GM21619 (cell line): ENCODE measurements around the gene RNF112.
A peak's percentile ranks its signal among the peaks of the same experiment; 100 is the strongest.

ENCODE experiments used
- ATAC-seq: cut with Tn5 transposase; IDR thresholded peaks from one replicate; pipeline ENCODE4 v1.9.1; 2021; ENCODE audit not compliant: unreplicated experiment

RNF112 gene

GRCh38 chr17:19374136-19374535 is 36.9 kb upstream of the RNF112 start:
- no peak for ATAC-seq

DNA sequence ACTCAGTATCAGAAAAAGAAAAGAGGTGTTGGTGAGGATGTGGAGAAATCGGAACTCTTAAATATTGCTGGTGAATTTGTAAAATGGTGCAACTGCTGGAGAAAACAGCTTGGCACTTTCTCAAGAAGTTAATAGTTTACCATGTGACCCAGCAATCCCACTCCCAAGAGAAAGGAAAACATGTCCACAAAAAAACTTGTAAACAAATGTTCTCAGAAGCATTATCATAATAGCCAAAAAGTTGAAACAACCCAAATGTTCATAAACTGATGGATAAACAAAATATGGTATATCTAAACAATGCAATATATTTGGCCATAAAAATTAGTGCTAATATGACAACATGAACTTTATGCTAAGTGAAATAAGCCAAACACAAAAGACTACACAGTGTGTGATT is 35.3 kb upstream of the RNF112 start:
- no peak for ATAC-seq

DNA sequence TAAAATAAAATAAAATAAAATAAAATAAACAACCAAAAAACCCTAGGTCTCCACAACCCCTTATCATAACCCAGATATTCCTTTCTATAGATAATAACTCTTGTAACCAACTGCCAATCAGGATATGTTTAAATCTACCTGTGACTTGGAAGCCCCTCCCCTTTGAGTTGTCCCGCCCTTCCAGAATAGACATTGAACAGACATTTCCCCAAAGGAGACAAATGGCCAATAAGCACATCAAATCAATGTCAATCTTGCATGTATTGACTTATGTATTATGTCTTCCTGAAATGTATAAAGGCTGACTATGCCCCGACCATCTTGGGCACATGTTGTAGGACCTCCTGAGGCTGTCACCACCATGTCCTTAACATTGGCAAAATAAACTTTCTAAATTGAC is 34.2 kb upstream of the RNF112 start:
- no peak for ATAC-seq

- ATAC-seq = peak; percentile 90
Measured at GRCh38 chr17:19377602-19378415, 33.2 kb upstream of the RNF112 start.

DNA sequence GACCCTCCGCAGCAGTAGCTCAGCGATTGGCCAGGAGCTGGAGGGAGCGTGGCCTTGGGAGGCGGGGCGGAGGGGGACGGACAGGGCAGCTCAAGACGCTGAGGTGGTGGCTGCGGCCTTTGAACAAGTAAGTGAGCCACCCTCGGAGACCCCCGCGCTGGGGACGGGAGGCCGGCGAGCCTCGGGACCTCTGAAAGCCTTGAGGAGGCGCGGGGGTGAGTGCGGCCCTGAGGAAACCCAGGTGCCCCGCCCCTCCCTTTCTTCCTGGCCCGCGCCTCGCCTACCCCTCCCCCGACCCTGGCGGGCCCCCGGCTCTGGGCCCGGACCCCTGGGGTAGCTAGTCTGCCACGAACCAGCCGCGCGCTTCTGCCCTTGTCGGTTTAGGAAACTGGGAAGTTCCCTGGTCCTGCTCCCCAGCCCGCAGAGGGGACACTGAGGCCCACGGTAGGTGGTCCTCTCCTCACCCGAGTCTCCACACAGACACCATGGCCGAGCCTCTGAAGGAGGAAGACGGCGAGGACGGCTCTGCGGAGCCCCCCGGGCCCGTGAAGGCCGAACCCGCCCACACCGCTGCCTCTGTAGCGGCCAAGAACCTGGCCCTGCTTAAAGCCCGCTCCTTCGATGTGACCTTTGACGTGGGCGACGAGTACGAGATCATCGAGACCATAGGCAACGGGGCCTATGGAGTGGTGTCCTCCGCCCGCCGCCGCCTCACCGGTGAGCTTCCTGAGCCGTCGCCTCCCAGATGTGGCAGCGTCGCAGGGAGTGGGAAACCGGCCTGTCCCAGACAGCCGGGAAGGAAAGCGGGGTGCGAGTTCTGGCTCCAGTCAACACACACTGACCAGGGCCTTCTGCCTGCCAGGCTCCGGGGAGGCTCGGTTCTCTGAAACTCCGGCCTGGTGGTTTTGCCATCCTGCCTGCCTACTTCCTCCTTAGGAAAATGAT is 32.3 kb upstream of the RNF112 start, which contains the start of gene MAPK7:
Gene MAPK7 (plus strand): TSS at position 83 of the 945 bp plus-strand sequence. CDS start 403 bp downstream, at position 486.
- ATAC-seq = peak; percentile 12

DNA sequence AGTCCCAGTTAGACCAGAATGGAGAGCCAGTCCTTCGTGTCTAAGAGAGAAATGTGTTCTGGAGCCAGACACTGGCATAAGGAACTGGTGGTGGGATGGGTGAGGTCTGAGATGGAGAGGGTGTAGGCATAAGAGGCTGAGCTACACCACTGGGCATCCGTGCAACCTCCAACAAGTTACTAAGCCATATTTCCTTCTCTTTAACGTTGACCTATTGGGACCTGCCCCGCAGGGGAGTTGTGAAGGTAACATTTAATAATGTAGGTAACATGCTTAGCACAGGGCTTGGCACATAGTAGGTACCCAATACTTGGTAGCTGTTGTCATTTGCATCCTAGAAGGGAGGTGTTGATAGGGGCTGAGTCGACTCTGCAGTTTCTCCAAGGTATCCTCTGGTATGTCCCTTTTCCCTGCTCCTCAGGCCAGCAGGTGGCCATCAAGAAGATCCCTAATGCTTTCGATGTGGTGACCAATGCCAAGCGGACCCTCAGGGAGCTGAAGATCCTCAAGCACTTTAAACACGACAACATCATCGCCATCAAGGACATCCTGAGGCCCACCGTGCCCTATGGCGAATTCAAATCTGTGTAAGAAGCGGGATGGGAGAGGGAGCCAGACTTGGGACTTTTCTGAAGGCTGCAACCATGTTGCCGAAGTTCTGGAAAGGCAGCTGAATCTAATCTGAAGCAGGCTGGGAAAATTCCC is 31.5 kb upstream of the RNF112 start:
- ATAC-seq = no peak

- no peak for ATAC-seq
Measured at GRCh38 chr17:19380481-19381301, 30.3 kb upstream of the RNF112 start.

DNA sequence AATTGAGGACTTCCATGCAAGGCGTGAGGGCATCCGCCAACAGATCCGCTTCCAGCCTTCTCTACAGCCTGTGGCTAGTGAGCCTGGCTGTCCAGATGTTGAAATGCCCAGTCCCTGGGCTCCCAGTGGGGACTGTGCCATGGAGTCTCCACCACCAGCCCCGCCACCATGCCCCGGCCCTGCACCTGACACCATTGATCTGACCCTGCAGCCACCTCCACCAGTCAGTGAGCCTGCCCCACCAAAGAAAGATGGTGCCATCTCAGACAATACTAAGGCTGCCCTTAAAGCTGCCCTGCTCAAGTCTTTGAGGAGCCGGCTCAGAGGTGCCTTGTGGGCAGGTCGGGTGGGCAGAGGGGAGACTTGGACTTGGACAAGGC is 29.7 kb upstream of the RNF112 start:
- ATAC-seq = no peak

- no peak for ATAC-seq
Measured at GRCh38 chr17:19381741-19382444, 29.1 kb upstream of the RNF112 start.

- no peak for ATAC-seq
Measured at GRCh38 chr17:19382531-19383444, 28.2 kb upstream of the RNF112 start.

- no peak for ATAC-seq
Measured at GRCh38 chr17:19383681-19384470, 27.2 kb upstream of the RNF112 start.

GRCh38 chr17:19384723-19385391 is 26.2 kb upstream of the RNF112 start:
- no peak for ATAC-seq

GRCh38 chr17:19385521-19385983 is 25.5 kb upstream of the RNF112 start:
- no peak for ATAC-seq

GRCh38 chr17:19386051-19386929 is 24.7 kb upstream of the RNF112 start:
- ATAC-seq = no peak

DNA sequence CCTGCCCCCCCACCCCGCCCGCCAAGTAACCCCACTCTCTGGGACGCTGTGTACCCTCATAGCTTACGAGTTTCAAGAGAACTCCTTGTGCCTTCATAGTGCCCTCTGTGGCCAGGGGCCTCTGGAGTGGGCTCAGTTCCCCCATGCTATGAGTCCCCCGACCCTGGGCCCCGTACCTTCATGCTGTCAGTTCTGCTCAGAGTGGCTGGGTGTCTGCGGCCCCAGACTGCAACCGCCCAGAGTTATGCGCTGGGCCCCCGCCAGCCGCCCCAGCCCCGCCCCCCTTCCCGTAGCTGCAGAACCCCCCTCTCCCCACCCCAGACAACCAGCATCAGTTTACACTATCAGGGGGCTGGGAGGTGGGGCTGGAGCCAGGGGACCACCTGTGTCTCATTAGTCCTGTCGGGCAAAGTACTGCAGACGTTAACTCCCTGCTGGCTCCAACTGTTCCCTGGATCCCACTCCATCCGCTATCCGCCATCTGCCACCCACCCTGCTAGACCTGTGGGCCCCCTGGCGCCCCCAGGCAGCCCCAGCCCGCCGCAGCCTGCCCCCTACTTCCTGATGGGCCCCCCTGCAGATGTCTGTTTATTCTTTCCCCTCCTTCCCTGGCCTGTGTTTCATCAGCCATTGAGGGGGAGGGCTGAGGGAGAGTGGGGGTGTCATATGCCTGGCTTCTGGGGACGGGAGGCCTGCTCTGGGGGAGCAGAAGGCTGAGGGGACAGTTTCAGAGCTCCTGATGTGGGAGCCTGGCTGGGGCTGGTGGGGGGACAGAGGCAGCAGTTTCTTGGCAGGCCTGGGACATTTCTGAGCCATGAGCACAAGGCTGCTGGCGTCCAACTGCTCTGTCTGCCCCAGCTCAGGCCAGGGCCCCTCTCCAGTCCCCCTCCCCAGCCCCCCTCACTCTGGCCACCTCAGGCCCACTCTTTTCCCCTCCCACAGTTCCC is 23.8 kb upstream of the RNF112 start, which contains the start of gene MFAP4:
Gene MFAP4 (minus strand): TSS at position 217 of the 947 bp plus-strand sequence. CDS start 35 bp downstream, at position 182.
- ATAC-seq = no peak
